ENCODE results near the gene RBM22. TPM values are rescaled to one million over a fixed set of nuclear protein-coding genes. Genes with fewer than 3 reads are reported as not detected.
A peak's percentile ranks its signal among the peaks of the same experiment; 100 is the strongest.

RBM22 gene
- polyA plus RNA-seq, 1 donor: 54.8 TPM

- no peak overlapping the region for H3K27ac ChIP-seq (ENCODE audit: low read length)
- no peaks in the 10 kb centered on the region for H3K4me1 ChIP-seq (ENCODE audit: control insufficient read depth, insufficient read depth, low read length)
- H3K4me3 ChIP-seq (ENCODE audit: low read length): no peak overlapping the region
- H3K36me3 ChIP-seq (ENCODE audit: control insufficient read depth, insufficient read depth, low read length): peaks cover 62% of the 10 kb centered on the region
- peaks cover 5% of the 10 kb centered on the region for H3K9me3 ChIP-seq (ENCODE audit: control insufficient read depth, low read depth, low read length)
- H3K27me3 ChIP-seq (ENCODE audit: control insufficient read depth, insufficient read depth, low read length): no peaks in the 10 kb centered on the region
- 97% methylated on average over 3 of the region's 4 CpGs for WGBS (ENCODE audit: insufficient coverage, low lambda C conversion rate)
- DNase-seq: no peak
Observed at GRCh38 chr5:150729859-150730258, 29.0 kb upstream of the RBM22 start.

- Histone ChIP-seq H3K4me3 (ENCODE audit: low read length) (no peak overlapping the region), H3K9me3 (ENCODE audit: control insufficient read depth, low read depth, low read length) (no peaks in the 10 kb centered on the region), H3K36me3 (ENCODE audit: control insufficient read depth, insufficient read depth, low read length) (peaks cover 58% of the 10 kb centered on the region), H3K27ac (ENCODE audit: low read length) (no peak overlapping the region), H3K4me1 (ENCODE audit: control insufficient read depth, insufficient read depth, low read length) (no peaks in the 10 kb centered on the region), H3K27me3 (ENCODE audit: control insufficient read depth, insufficient read depth, low read length) (no peaks in the 10 kb centered on the region)
- DNase-seq: no peak
- 91% methylated on average over 2 of the region's 2 CpGs for WGBS (ENCODE audit: insufficient coverage, low lambda C conversion rate)
Observed at GRCh38 chr5:150723845-150724244, 23.0 kb upstream of the RBM22 start.

- Histone ChIP-seq H3K4me3 (ENCODE audit: low read length) (no peak overlapping the region), H3K9me3 (ENCODE audit: control insufficient read depth, low read depth, low read length) (no peaks in the 10 kb centered on the region), H3K4me1 (ENCODE audit: control insufficient read depth, insufficient read depth, low read length) (no peaks in the 10 kb centered on the region), H3K27me3 (ENCODE audit: control insufficient read depth, insufficient read depth, low read length) (no peaks in the 10 kb centered on the region), H3K27ac (ENCODE audit: low read length) (no peak overlapping the region), H3K36me3 (ENCODE audit: control insufficient read depth, insufficient read depth, low read length) (peaks cover 50% of the 10 kb centered on the region)
- WGBS (ENCODE audit: insufficient coverage, low lambda C conversion rate): 53% methylated on average over 2 of the region's 2 CpGs
- no peak for DNase-seq
Observed at GRCh38 chr5:150710165-150710564, 9.3 kb upstream of the RBM22 start.

GRCh38 chr5:150706776-150707390 is 6.0 kb upstream of the RBM22 start:
- peak overlapping the region; percentile 21 for H3K27ac ChIP-seq (ENCODE audit: low read length)
- H3K4me3 ChIP-seq (ENCODE audit: low read length): no peak overlapping the region
- DNase-seq: peak in 1 of 2 donors; percentile 30
- H3K4me1 ChIP-seq (ENCODE audit: control insufficient read depth, insufficient read depth, low read length): no peaks in the 10 kb centered on the region
- no peaks in the 10 kb centered on the region for H3K9me3 ChIP-seq (ENCODE audit: control insufficient read depth, low read depth, low read length)
- H3K27me3 ChIP-seq (ENCODE audit: control insufficient read depth, insufficient read depth, low read length): no peaks in the 10 kb centered on the region
- 0% methylated on average over 1 of the region's 4 CpGs for WGBS (ENCODE audit: insufficient coverage, low lambda C conversion rate)
- H3K36me3 ChIP-seq (ENCODE audit: control insufficient read depth, insufficient read depth, low read length): peaks cover 34% of the 10 kb centered on the region

- Histone ChIP-seq H3K27ac (ENCODE audit: low read length) (no peak overlapping the region), H3K4me3 (ENCODE audit: low read length) (no peak overlapping the region), H3K9me3 (ENCODE audit: control insufficient read depth, low read depth, low read length) (peaks cover 3% of the 10 kb centered on the region), H3K36me3 (ENCODE audit: control insufficient read depth, insufficient read depth, low read length) (peaks cover 9% of the 10 kb centered on the region), H3K27me3 (ENCODE audit: control insufficient read depth, insufficient read depth, low read length) (no peaks in the 10 kb centered on the region), H3K4me1 (ENCODE audit: control insufficient read depth, insufficient read depth, low read length) (peaks cover 11% of the 10 kb centered on the region)
- DNase-seq: no peak
- no CpG with 5 or more reads among the region's 3 CpGs for WGBS (ENCODE audit: insufficient coverage, low lambda C conversion rate)
Observed at GRCh38 chr5:150703762-150704161, 2.9 kb upstream of the RBM22 start.

GRCh38 chr5:150700246-150700593 is 642 bp downstream of the RBM22 start:
- no CpG with 5 or more reads among the region's 15 CpGs for WGBS (ENCODE audit: insufficient coverage, low lambda C conversion rate)
- Histone ChIP-seq H3K4me1 (ENCODE audit: control insufficient read depth, insufficient read depth, low read length) (peaks cover 11% of the 10 kb centered on the region), H3K36me3 (ENCODE audit: control insufficient read depth, insufficient read depth, low read length) (peaks cover 36% of the 10 kb centered on the region), H3K27me3 (ENCODE audit: control insufficient read depth, insufficient read depth, low read length) (no peaks in the 10 kb centered on the region), H3K4me3 (ENCODE audit: low read length) (peak overlapping the region; percentile 99), H3K9me3 (ENCODE audit: control insufficient read depth, low read depth, low read length) (peaks cover 3% of the 10 kb centered on the region), H3K27ac (ENCODE audit: low read length) (peak overlapping the region; percentile 97)
- no peak for DNase-seq

GRCh38 chr5:150694612-150695011 is 6.2 kb downstream of the RBM22 start:
- no peak for DNase-seq
- Histone ChIP-seq H3K4me3 (ENCODE audit: low read length) (no peak overlapping the region), H3K9me3 (ENCODE audit: control insufficient read depth, low read depth, low read length) (no peaks in the 10 kb centered on the region), H3K36me3 (ENCODE audit: control insufficient read depth, insufficient read depth, low read length) (peaks cover 80% of the 10 kb centered on the region), H3K27me3 (ENCODE audit: control insufficient read depth, insufficient read depth, low read length) (no peaks in the 10 kb centered on the region), H3K27ac (ENCODE audit: low read length) (no peak overlapping the region), H3K4me1 (ENCODE audit: control insufficient read depth, insufficient read depth, low read length) (peaks cover 8% of the 10 kb centered on the region)
- 83% methylated on average over 1 of the region's 3 CpGs for WGBS (ENCODE audit: insufficient coverage, low lambda C conversion rate)

GRCh38 chr5:150692276-150692675 is 8.6 kb downstream of the RBM22 start:
- Histone ChIP-seq H3K27me3 (ENCODE audit: control insufficient read depth, insufficient read depth, low read length) (no peaks in the 10 kb centered on the region), H3K36me3 (ENCODE audit: control insufficient read depth, insufficient read depth, low read length) (peaks cover 65% of the 10 kb centered on the region), H3K4me3 (ENCODE audit: low read length) (no peak overlapping the region), H3K4me1 (ENCODE audit: control insufficient read depth, insufficient read depth, low read length) (no peaks in the 10 kb centered on the region), H3K27ac (ENCODE audit: low read length) (no peak overlapping the region), H3K9me3 (ENCODE audit: control insufficient read depth, low read depth, low read length) (no peaks in the 10 kb centered on the region)
- WGBS (ENCODE audit: insufficient coverage, low lambda C conversion rate): no CpG with 5 or more reads among the region's 3 CpGs
- DNase-seq: no peak

GRCh38 chr5:150690760-150691159 is 10.1 kb downstream of the RBM22 start:
- H3K4me1 ChIP-seq (ENCODE audit: control insufficient read depth, insufficient read depth, low read length): no peaks in the 10 kb centered on the region
- no peaks in the 10 kb centered on the region for H3K27me3 ChIP-seq (ENCODE audit: control insufficient read depth, insufficient read depth, low read length)
- WGBS (ENCODE audit: insufficient coverage, low lambda C conversion rate): 100% methylated on average over 2 of the region's 6 CpGs
- H3K4me3 ChIP-seq (ENCODE audit: low read length): no peak overlapping the region
- peaks cover 50% of the 10 kb centered on the region for H3K36me3 ChIP-seq (ENCODE audit: control insufficient read depth, insufficient read depth, low read length)
- no peak for DNase-seq
- no peak overlapping the region for H3K27ac ChIP-seq (ENCODE audit: low read length)
- no peaks in the 10 kb centered on the region for H3K9me3 ChIP-seq (ENCODE audit: control insufficient read depth, low read depth, low read length)

GRCh38 chr5:150689120-150689519 is 11.7 kb downstream of the RBM22 start:
- H3K9me3 ChIP-seq (ENCODE audit: control insufficient read depth, low read depth, low read length): no peaks in the 10 kb centered on the region
- no peak overlapping the region for H3K4me3 ChIP-seq (ENCODE audit: low read length)
- H3K27ac ChIP-seq (ENCODE audit: low read length): no peak overlapping the region
- no peak for DNase-seq
- peaks cover 33% of the 10 kb centered on the region for H3K36me3 ChIP-seq (ENCODE audit: control insufficient read depth, insufficient read depth, low read length)
- no peaks in the 10 kb centered on the region for H3K27me3 ChIP-seq (ENCODE audit: control insufficient read depth, insufficient read depth, low read length)
- no CpG with 5 or more reads among the region's 1 CpG for WGBS (ENCODE audit: insufficient coverage, low lambda C conversion rate)
- H3K4me1 ChIP-seq (ENCODE audit: control insufficient read depth, insufficient read depth, low read length): no peaks in the 10 kb centered on the region

GRCh38 chr5:150676578-150676977 is 24.3 kb downstream of the RBM22 start:
- H3K9me3 ChIP-seq (ENCODE audit: control insufficient read depth, low read depth, low read length): peaks cover 4% of the 10 kb centered on the region
- H3K27me3 ChIP-seq (ENCODE audit: control insufficient read depth, insufficient read depth, low read length): peaks cover 14% of the 10 kb centered on the region
- H3K4me1 ChIP-seq (ENCODE audit: control insufficient read depth, insufficient read depth, low read length): peaks cover 4% of the 10 kb centered on the region
- H3K36me3 ChIP-seq (ENCODE audit: control insufficient read depth, insufficient read depth, low read length): no peaks in the 10 kb centered on the region
- no peak overlapping the region for H3K27ac ChIP-seq (ENCODE audit: low read length)
- no CpG with 5 or more reads among the region's 9 CpGs for WGBS (ENCODE audit: insufficient coverage, low lambda C conversion rate)
- no peak for DNase-seq
- H3K4me3 ChIP-seq (ENCODE audit: low read length): no peak overlapping the region
